Endothelial cell of umbilical vein (primary cell): ENCODE measurements around the gene ADARB1.

Experiments
- EZH2 ChIP-seq: IDR thresholded peaks from 2 replicates; pipeline ENCODE4 v1.6.1; 2012; ENCODE audit warnings: borderline replicate concordance, low read depth, mild to moderate bottlenecking, moderate library complexity, low read length, inconsistent platforms; ENCODE audit not compliant: severe bottlenecking
- JUN ChIP-seq: IDR thresholded peaks from 2 replicates; pipeline ENCODE4 v1.6.1; 2011; ENCODE audit warnings: borderline replicate concordance, low read depth; ENCODE audit not compliant: insufficient read length, insufficient read depth
- MYC ChIP-seq: IDR thresholded peaks from one replicate; pipeline ENCODE4 v1.6.1; 2011; ENCODE audit warnings: mild to moderate bottlenecking, low read depth, low read length
- POLR2A ChIP-seq: IDR thresholded peaks from 2 replicates; pipeline ENCODE4 v1.6.1; 2012; ENCODE audit warnings: low read depth, mild to moderate bottlenecking, control low read depth, low read length
- POLR2AphosphoS5 ChIP-seq: IDR thresholded peaks from 2 replicates; pipeline ENCODE4 v1.6.1; 2012; ENCODE audit warnings: low read depth, mild to moderate bottlenecking, control low read depth, low read length, moderate library complexity; ENCODE audit not compliant: insufficient read depth
- TF ChIP-seq, protein P1 (sequence below), 2 donors: IDR thresholded peaks; 1 replicate in 1 of 2; 2 replicates in 1 of 2; pipeline ENCODE4 v1.5.1; 2011; ENCODE audit warnings: low read length in 2 of 2, mild to moderate bottlenecking in 2 of 2, moderate library complexity in 2 of 2, control low read depth in 1 of 2, inconsistent platforms in 1 of 2, low read depth in 1 of 2; ENCODE audit not compliant: insufficient read depth in 1 of 2; ENCODE audit errors: extremely low read depth in 1 of 2

DNA sequence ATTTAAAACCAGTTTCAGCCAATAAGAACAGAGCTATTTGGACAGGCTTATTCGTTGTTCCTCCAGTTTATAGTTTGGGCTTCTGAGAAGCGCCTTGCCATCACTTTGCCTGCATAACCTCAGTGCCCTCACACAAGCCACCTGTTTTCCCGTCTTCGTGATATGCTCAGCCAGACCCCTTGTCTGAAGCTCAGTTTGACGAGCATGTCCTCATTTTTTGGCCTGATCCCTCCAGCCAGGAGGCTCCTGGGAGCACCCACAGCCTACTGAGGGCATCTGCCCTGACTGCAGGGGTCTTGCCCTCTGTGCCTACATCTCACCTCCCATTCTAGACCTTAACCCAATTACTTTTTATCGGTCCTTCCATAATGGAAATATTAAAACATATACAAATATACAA, 95.3 kb downstream of the ADARB1 start:
- TF ChIP-seq, protein P1, sequence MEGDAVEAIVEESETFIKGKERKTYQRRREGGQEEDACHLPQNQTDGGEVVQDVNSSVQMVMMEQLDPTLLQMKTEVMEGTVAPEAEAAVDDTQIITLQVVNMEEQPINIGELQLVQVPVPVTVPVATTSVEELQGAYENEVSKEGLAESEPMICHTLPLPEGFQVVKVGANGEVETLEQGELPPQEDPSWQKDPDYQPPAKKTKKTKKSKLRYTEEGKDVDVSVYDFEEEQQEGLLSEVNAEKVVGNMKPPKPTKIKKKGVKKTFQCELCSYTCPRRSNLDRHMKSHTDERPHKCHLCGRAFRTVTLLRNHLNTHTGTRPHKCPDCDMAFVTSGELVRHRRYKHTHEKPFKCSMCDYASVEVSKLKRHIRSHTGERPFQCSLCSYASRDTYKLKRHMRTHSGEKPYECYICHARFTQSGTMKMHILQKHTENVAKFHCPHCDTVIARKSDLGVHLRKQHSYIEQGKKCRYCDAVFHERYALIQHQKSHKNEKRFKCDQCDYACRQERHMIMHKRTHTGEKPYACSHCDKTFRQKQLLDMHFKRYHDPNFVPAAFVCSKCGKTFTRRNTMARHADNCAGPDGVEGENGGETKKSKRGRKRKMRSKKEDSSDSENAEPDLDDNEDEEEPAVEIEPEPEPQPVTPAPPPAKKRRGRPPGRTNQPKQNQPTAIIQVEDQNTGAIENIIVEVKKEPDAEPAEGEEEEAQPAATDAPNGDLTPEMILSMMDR (IDR thresholded peaks at IDR 0.05; ENCODE audit: extremely low read depth in 1 of 2, insufficient read depth in 1 of 2, low read depth in 1 of 2, low read length in 2 of 2), result no peak
- no peak for TF ChIP-seq MYC
- no peak for TF ChIP-seq POLR2A
- no peak for TF ChIP-seq JUN
- no peak for TF ChIP-seq POLR2AphosphoS5
- no peak for TF ChIP-seq EZH2
